HG03045 (cell line): ENCODE results near the gene FAM25A.
"Not testable (repeated sequence)": the region's sequence is repeated elsewhere in the genome, so short reads cannot be mapped to it uniquely, and the experiment has no call there.

Experiments
- ATAC-seq: cut with Tn5 transposase; IDR thresholded peaks from one replicate; pipeline ENCODE4 v1.9.1; 2021; ENCODE audit warnings: mild to moderate bottlenecking, moderate library complexity; ENCODE audit not compliant: unreplicated experiment

The FAM25A gene

DNA sequence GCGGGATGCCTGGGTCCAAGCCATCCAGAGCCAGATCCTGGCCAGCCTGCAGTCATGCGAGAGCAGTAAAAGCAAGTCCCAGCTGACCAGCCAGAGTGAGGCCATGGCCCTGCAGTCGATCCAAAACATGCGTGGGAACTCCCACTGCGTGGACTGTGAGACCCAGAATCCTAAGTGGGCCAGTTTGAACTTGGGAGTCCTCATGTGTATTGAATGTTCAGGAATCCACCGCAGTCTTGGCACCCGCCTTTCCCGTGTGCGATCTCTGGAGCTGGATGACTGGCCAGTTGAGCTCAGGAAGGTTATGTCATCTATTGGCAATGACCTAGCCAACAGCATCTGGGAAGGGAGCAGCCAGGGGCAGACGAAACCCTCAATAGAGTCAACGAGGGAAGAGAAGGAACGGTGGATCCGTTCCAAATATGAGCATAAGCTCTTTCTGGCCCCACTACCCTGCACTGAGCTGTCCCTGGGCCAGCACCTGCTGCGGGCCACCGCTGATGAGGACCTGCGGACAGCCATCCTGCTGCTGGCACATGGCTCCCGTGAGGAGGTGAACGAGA, 10.9 kb upstream of the FAM25A start:
- not testable (repeated sequence) for ATAC-seq

DNA sequence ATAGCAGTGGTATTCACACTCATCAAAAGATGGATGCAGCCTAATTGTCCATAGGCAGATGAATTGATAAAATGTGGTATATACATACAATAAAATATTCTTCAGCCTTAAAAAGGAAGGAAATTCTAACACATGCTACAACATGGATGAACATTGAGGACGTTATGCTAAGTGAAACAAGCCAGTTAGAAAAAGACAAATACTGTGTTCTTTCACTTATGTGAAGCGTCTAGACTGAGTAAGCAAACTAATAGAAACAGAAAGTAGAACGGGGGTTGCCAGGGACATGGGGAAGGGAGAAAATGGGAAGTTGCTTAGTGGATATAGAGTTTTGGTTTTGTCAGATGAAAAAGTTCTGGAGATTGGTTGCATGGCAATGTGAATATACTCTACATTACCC, 6.6 kb upstream of the FAM25A start:
- not testable (repeated sequence) for ATAC-seq

DNA sequence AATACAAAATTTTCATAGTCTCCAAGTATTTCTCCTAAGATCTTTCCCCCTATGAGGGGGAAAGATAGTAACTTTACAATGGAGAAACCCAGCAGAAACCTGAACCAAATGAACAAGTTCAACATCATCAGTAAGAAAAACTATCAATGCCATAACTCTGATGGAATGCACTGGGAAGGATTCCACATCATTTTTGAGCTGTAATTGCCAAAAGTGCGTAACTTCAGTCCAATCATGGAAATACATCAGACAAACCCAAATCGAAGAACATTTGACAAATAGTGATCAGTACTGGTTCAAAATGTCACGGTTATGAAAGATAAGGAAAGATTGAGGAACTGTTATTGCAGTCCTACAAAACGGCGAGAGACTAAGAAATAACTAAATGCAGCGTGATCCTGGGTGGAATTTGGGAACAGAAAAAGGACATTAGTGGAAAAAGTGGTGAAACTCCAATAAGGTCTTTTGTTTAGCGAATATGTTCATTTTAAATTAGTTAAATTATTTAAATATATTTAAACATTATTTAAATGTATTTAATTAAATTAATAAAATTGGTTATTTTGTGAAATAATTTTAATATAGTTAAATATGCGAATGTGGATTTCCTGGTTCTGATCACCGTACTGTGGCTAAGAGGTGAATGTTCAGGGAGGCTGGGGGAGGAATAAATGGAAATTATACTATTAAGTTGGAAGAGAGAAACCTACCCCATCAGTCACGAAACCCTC, 4.9 kb upstream of the FAM25A start:
- ATAC-seq: not testable (repeated sequence)

DNA sequence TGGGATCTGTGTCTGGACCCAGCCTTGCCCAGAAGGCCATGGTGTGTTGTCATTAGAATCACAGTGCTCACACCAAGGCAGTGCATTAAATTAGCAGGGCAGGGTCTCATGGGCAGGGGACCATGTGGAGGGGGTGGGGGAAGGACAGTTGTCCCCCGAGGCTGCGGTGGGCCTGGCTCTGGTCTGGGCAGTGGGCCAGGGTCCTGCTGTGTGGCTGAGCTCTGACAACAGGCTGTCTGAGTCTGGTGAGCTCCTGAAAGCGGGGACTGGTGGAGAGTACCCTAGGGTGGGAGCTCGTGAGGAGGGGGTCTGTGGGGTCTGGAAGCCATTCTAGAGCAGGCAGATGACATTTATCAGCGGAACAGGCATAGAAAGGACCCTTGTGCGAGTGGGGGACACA, 2.0 kb upstream of the FAM25A start:
- ATAC-seq: not testable (repeated sequence)

DNA sequence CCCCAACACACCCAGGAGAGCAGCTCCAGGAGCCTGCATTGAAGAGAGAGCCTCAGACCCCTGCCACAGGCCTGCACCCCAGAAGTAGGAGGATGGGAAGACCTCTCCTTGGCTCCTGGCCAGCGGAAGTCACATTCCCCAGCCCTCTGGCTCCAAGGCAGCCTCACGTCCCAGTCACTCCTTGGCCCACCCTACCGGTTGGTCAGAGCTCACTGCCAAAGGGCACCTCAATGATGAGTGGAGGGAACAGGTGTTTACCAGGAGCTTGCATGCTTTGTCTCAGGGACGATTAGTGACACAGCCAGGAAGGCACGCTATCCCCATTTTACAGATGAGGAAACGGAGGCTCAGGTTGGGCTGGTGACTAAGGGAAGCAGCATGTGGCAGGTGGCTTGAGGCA, 1.0 kb upstream of the FAM25A start:
- ATAC-seq: not testable (repeated sequence)

DNA sequence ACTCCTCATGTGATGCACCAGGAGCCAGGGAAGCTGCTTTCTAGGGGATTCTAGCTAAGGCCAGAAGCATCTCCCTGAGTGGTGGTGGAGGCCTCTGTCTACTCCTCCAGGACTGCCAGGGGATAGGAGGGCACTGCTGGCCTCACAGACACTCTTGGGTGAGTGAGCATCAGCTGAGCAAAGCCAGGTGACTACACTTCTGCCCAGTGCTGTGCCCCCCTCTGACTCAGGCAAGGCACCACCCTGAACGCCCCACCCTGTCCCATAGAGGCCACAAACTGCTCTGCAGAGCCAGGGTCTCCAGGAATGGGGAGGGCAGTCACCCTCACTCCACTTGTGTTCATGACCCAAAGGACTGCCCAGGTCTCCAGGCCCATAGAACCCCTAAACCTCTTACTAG, 590 bp upstream of the FAM25A start:
- ATAC-seq: not testable (repeated sequence)

DNA sequence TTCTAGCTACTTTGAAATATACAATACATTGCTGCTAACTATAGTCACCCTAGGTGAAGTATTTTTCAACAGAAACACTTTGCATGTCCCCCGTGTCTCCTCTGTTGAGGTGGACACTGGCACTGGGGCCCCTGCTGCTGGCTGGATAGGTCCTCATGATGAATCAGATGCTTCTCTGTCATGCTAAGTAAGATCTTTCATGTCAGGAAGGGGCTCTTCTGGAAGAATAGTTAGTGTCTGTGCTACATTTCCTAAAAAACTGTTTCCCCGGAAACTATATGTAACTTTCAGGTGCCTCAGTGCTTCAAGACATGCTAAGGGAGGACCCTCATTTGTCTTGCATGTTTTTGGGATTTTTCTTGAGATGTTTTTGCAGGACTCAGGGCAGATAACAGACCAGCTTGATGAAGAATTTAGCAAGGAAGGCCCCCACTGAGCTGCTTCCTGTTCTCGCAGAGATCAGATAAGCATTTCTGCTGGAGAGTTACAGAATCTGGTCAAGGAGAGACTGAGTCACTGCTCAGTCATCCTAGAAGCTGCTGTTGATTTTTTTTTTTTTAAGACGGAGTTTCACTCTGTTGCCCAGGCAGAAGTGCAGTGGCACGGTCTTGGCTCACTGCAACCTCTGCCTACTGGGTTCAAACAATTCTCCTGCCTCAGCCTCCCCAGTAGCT, 5.3 kb downstream of the FAM25A start:
- not testable (repeated sequence) for ATAC-seq

DNA sequence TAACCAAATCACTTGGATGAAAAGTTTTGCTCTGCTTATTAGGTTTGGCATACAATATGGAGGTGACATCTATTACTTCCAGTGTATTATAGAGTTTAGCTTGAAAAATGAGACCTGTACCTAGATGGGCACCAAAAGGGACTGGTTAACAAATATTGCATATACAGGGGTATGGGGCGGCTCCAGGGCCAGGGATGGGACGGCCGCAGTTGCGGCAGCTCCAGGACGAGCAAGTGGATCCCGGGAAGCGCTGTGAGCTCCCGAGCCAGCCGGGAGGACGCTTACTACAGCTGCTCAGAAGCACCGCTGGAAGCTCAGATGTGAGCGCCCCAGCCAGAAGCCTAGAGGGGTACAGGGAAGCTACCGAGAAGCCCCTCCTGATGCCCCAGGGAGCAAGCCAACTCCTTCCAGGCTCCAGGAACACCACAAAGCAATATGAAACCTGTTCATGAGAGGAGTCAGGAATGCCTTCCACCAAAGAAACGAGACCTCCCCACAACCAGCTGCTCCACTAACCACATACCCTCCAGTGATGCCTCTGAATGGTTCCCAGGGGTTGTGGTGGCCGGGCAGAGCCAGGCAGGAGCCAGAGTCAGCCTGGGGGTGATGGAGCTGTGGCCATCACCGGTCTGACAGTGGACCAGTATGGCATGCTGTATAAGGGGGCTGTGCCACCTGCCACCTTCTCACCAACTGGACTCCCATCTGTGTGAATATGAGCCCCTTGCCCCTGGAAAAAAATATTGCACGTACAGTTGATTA, 6.8 kb downstream of the FAM25A start:
- ATAC-seq: not testable (repeated sequence)

DNA sequence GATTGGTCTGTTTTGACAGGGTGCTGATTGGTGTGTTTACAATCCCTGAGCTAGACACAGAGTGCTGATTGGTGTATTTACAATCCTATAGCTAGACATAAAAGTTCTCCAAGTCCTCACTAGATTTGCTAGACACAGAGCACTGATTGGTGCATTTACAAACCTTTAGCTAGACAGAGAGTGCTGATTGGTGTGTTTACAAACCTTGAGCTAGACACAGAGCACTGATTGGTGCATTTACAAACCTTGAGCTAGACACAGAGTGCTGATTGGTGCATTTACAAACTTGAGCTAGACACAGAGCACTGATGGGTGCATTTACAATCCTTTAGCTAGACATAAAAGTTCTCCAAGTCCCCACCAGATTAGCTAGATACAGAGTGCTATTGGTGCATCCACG, 10.3 kb downstream of the FAM25A start:
- ATAC-seq: not testable (repeated sequence)

DNA sequence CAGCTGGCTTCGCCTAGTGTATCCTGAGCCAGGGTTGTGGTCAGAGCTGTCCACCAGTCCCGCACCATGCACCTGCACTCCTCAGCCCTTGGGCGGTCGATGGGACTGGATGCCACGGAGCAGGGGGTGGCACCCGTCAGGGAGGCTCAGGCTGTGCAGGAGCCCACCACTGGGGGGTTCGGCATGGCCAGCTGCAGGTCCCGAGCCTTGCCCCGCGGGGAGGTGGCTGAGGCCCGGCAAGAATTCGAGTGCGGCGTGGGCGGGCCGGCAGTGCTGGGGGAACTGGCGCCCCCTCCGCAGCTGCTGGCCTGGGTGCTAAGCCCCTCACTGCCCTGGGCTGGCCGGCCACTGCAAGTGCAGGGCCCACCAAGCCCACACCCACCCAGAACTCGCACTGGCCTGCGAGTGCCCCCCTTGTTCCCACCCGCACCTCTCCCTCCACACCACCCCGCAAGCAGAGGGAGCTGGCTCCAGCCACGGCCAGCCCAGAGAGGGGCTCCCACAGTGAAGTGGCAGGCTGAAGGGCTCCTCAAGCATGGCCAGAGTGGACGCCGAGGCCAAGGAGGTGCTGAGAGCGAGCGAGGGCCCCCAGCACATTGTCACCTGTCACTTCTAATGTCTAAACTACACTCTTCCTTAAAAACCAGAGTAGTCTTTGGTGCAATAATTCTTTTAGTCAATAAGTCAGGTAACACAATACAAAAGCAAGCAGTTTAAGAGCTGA, 11.0 kb downstream of the FAM25A start:
- no peak for ATAC-seq

DNA sequence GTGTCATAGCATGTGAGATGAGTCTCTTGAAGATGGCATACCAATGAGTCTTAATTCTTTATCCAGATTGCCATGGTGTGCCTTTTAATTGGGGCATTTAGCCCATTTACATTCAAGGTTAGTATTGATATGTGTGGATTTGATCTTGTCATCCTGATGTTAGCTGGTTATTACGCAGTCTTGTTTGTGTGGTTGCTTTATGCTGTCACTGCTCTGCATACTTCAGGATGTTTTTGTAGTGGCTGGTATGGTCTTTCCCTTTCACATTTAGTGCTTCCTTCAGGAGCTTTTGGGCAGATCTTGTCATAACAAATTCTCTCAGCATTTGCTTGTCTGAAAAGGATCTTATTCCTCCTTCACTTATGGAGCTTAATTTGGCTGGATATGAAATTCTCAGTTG, 16.5 kb downstream of the FAM25A start:
- ATAC-seq: no peak

DNA sequence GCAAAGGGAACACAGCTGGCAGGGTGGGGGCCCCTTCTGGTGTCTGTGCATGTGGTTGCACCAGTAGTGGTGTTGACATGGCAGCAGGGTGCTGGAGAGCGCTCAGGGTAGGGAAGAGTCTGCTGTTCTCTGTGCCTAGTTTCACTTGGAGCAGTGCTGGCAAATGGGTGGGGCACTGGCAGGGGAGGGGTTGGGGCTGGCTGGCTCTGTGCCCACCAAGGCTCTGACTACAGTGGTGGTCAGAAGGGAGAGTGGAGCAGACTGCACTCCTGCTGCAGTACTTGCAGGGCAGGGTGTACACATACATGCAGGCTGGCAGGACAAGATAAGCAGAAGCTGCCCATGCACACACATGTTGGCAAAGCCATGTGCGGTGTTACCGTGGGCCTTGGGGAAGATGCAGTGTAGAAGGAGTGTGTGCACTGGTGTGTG, 18.2 kb downstream of the FAM25A start:
- ATAC-seq: no peak

DNA sequence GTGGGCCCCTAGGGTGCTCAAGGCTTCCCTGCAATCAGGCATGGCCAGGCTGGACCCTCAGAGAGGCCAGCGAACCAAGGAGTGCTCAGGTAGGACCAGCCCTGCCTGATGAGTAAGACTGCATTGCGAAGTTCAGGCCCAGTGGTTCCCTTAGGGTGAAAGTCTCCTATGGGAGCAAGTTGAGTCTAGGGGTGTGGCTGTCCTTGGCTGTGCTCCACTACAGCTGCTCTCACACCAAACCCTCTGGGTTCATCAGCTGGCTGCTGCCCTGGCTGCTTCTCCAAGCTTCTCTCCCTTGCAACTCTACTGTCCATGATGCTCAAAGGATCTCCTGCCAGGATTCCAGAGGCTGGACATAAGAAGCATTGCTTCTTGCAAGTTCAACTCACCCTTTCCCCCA, 18.7 kb downstream of the FAM25A start:
- ATAC-seq: no peak

DNA sequence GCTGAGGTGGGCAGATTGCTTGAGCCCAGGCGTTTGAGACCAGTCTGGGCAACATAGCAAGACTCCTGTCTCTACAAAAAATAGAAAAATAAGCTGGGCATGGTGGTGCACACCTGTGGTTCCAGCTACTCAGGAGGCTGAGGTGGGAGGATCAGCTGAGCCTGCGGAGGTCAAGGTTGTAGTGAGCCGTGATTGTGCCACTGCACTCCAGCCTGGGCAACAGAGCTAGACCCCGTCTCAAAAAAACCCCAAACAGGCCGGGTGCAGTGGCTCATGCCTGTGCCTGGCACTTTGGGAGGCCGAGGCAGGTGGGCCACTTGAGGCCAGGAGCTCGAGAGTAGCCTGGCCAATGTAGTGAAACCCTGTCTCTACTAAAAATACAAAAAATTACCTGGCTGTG, 23.5 kb downstream of the FAM25A start:
- not testable (repeated sequence) for ATAC-seq

DNA sequence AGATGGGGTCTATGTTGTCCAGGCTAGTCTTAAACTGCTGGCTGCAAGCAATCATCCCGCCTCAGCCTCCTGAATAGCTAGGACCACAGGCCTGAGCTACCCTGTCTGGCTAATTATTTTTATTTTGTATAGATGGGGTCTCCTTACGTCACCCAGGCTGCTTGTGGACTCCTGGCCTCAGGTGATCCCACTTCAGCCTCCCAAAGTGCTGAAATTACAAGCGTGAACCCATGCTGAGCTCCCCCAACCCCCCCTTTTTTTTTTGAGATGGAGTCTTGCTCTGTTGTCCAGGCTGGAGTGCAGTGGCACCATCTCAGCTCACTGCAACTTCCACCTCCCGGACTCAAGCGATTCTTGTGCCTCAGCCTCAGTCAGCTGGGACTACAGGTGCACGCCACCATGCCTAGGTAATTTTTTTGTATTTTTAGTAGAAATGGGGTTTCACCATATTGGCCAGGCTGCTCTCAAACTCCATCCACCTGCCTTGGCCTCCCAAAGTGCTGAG, 25.4 kb downstream of the FAM25A start:
- ATAC-seq: no peak

DNA sequence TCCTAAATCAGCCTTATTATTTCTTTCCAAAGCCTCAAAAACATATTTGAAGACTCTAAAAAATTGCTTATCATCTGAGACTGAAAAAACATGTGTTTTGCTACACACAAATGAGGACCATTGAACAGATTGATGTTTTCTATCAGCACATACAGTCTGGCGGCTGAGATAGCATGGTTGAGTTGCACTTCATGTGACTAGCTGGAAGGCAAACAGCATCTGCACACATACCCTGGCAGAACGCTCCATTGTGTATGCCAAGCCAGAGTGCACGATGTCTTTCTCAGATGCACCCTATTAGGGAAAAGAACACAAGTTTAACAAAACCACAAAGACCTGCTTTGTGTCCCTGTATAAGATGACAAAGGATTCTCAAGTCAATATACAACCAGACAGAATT, 33.0 kb downstream of the FAM25A start:
- ATAC-seq: no peak

DNA sequence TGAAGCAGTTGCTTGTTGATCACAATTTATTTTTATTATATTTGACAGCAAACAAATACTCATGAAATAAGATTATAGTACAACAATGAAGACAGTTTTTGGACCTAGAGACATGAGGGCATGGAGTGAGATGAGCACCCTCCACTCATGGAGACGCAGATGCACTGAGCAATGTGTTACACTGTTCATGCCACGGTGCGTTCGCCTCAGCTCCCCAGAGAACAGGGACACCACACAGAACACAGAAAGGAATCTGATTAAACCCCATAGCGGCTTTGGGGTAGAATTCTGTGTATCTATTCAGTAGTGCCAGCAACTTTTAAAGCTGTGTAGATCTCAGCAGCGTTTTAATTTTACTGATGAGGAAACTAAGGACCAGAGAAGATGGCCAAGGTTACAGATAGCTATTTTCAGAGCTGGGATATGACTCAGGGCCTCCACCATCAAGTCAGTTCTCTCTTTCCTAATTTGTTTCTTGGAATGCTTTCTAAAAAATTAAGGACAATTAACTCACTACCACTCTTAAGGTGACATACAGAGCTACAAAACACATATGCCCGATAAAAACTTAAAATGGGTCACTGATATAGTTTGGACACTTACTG, 33.6 kb downstream of the FAM25A start:
- no peak for ATAC-seq

DNA sequence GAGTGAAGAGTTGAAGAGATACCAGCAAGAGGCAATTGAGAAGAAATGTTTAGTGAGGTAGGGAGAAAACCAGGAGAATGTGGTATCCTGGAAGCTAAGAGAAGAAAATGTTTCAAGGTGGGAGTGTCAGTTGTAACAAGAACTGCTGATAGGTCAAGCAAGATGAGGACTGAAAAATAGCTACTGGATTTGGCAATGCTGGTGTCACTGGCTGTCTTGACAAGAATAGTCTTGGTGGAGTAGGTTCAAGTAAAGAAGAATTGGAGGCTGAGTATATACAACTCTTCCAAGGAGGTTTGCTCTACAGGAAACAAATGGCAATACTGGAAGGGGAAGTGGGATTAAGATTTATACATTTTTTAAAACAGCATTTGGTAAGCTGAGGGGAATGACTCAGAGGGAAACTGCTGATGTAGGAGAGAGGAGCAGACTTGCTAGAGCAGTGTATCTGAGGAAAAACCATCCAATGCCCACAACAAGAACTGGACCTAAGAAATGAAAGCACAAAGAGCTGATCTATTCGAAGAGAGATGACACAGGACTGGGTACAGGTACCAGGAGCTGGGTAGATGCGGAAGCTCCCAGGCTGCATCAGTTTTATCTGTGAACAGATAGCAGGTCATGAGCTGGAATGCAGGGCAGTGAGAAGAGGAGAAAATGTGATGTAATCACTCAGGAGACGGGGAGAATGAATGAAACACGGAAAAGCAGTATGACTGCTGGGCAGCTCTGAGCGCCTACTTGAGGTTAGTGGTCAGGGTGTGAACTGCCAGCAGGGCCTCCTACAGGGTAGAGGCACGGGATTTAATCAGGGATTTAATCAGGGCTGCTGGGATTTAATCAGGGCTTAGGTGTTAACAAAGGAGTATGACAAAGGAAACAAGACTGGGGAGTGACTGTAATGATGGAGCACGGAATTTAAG, 34.5 kb downstream of the FAM25A start:
- ATAC-seq: no peak

DNA sequence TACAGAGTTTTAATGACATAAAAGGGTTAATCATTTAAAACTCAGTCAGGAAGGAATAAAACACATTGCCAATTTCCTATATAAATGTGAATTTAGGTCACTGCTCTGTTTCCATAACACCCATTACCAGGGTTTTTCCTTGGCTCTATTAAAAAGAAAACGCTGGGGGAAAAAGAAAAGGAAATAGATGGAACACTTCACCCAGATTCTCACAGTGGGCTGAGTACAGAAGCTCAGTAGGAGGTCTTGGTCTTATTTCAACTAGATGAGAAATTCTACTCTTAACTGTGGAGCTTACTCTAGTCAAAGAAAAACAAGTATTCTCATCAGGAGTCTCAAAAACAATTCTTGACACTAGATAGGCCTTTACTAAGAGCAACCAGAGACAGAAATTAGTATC, 38.1 kb downstream of the FAM25A start:
- ATAC-seq: no peak
